ENCODE data around the gene PLCH1.

The PLCH1 gene

GRCh38 chr3:155771126-155771525, 26.3 kb upstream of the PLCH1 start:
- no peaks in the 10 kb centered on the region for H3K27me3 ChIP-seq (ENCODE audit: insufficient read depth, low read length)
- H3K9me2 ChIP-seq (ENCODE audit: low read depth, low read length): no peaks in the 10 kb centered on the region
- H3K9ac ChIP-seq (ENCODE audit: low read length): no peak overlapping the region
- H2AFZ ChIP-seq (ENCODE audit: low read length): no peak overlapping the region
- no peaks in the 10 kb centered on the region for H3K79me2 ChIP-seq (ENCODE audit: insufficient read depth, low read length)
- no peak overlapping the region for H3K4me3 ChIP-seq (ENCODE audit: low read depth, low read length, poor library complexity, severe bottlenecking)
- H3K27ac ChIP-seq (ENCODE audit: low read depth, low read length, poor library complexity, severe bottlenecking): no peak overlapping the region
- H4K20me1 ChIP-seq (ENCODE audit: insufficient read depth, low read length): no peaks in the 10 kb centered on the region
- no peaks in the 10 kb centered on the region for H3F3A ChIP-seq (ENCODE audit: insufficient read depth, low read length)
- no peaks in the 10 kb centered on the region for H3K4me1 ChIP-seq (ENCODE audit: insufficient read depth, low read length, severe bottlenecking)
- H3K36me3 ChIP-seq (ENCODE audit: insufficient read depth, low read length): peaks cover 18% of the 10 kb centered on the region
- no peak overlapping the region for H3K4me2 ChIP-seq (ENCODE audit: low read length)
- TF ChIP-seq CTCF (IDR thresholded peaks at IDR 0.05; ENCODE audit: low read length): no peak
- TF ChIP-seq EZH2 (IDR thresholded peaks at IDR 0.05; ENCODE audit: borderline replicate concordance, low read length): no peak
- peaks cover 9% of the 10 kb centered on the region; the same call in 1 of the 2 replicates for H3K9me3 ChIP-seq (ENCODE audit: low read length)

- H3K27me3 ChIP-seq (ENCODE audit: insufficient read depth, low read length): no peaks in the 10 kb centered on the region
- peaks cover 9% of the 10 kb centered on the region; the same call in 1 of the 2 replicates for H3K9me3 ChIP-seq (ENCODE audit: low read length)
- no peaks in the 10 kb centered on the region for H3K4me1 ChIP-seq (ENCODE audit: insufficient read depth, low read length, severe bottlenecking)
- no peaks in the 10 kb centered on the region for H3F3A ChIP-seq (ENCODE audit: insufficient read depth, low read length)
- H2AFZ ChIP-seq (ENCODE audit: low read length): no peak overlapping the region
- no peak overlapping the region for H3K27ac ChIP-seq (ENCODE audit: low read depth, low read length, poor library complexity, severe bottlenecking)
- no peaks in the 10 kb centered on the region for H3K9me2 ChIP-seq (ENCODE audit: low read depth, low read length)
- TF ChIP-seq EZH2 (IDR thresholded peaks at IDR 0.05; ENCODE audit: borderline replicate concordance, low read length) (no peak), CTCF (IDR thresholded peaks at IDR 0.05; ENCODE audit: low read length) (no peak)
- no peak overlapping the region for H3K4me3 ChIP-seq (ENCODE audit: low read depth, low read length, poor library complexity, severe bottlenecking)
- H3K9ac ChIP-seq (ENCODE audit: low read length): no peak overlapping the region
- H4K20me1 ChIP-seq (ENCODE audit: insufficient read depth, low read length): no peaks in the 10 kb centered on the region
- H3K79me2 ChIP-seq (ENCODE audit: insufficient read depth, low read length): no peaks in the 10 kb centered on the region
- peaks cover 10% of the 10 kb centered on the region for H3K36me3 ChIP-seq (ENCODE audit: insufficient read depth, low read length)
- H3K4me2 ChIP-seq (ENCODE audit: low read length): no peak overlapping the region
These were observed 21.3 kb upstream of the PLCH1 start for GRCh38 chr3:155766206-155766605.

GRCh38 chr3:155763870-155764463, 19.1 kb upstream of the PLCH1 start:
- TF ChIP-seq CTCF (IDR thresholded peaks at IDR 0.05; ENCODE audit: low read length): no peak
- Histone ChIP-seq H3K9me2 (ENCODE audit: low read depth, low read length) (no peaks in the 10 kb centered on the region), H3K9me3 (ENCODE audit: low read length) (no peaks in the 10 kb centered on the region), H3K9ac (ENCODE audit: low read length) (no peak overlapping the region), H3K27ac (ENCODE audit: low read depth, low read length, poor library complexity, severe bottlenecking) (no peak overlapping the region), H3K4me1 (ENCODE audit: insufficient read depth, low read length, severe bottlenecking) (no peaks in the 10 kb centered on the region), H3K4me2 (ENCODE audit: low read length) (no peak overlapping the region), H3F3A (ENCODE audit: insufficient read depth, low read length) (no peaks in the 10 kb centered on the region), H4K20me1 (ENCODE audit: insufficient read depth, low read length) (no peaks in the 10 kb centered on the region), H3K4me3 (ENCODE audit: low read depth, low read length, poor library complexity, severe bottlenecking) (no peak overlapping the region), H3K79me2 (ENCODE audit: insufficient read depth, low read length) (no peaks in the 10 kb centered on the region), H3K36me3 (ENCODE audit: insufficient read depth, low read length) (peaks cover 3% of the 10 kb centered on the region; the same call in 1 of the 2 replicates), H3K27me3 (ENCODE audit: insufficient read depth, low read length) (no peaks in the 10 kb centered on the region), H2AFZ (ENCODE audit: low read length) (no peak overlapping the region)
